Measurements from ENCODE around the gene RPE65. TPM values are rescaled to one million over a fixed set of nuclear protein-coding genes. Genes with fewer than 3 reads are reported as not detected.

RPE65 gene
- total RNA-seq, 3 donors from 2014 or later, result not detected

GRCh38 chr1:68448365-68448764, 1.4 kb downstream of the RPE65 start:
- Histone ChIP-seq H3K4me1 (ENCODE audit: low read depth) (no peaks in the 10 kb centered on the region), H3K9me3 (no peaks in the 10 kb centered on the region), H3K4me3 (no peak overlapping the region), H3K36me3 (ENCODE audit: low read depth) (no peaks in the 10 kb centered on the region)
- TF ChIP-seq CTCF (IDR thresholded peaks at IDR 0.05), result no peak
- ATAC-seq, result no peak
- intact Hi-C loops (cut with DNase I, micrococcal nuclease), result no loop called here
- no peak for DNase-seq

GRCh38 chr1:68445709-68446108, 4.0 kb downstream of the RPE65 start:
- Histone ChIP-seq H3K9me3 (no peaks in the 10 kb centered on the region), H3K36me3 (ENCODE audit: low read depth) (no peaks in the 10 kb centered on the region), H3K4me3 (no peak overlapping the region), H3K4me1 (ENCODE audit: low read depth) (no peaks in the 10 kb centered on the region)
- ATAC-seq (no peak), DNase-seq (no peak)
- TF ChIP-seq CTCF (IDR thresholded peaks at IDR 0.05), result no peak
- intact Hi-C loops (cut with DNase I, micrococcal nuclease), result no loop called here

GRCh38 chr1:68442822-68443556, 6.8 kb downstream of the RPE65 start:
- DNase-seq, result peak in 1 of 3 donors; percentile 61
- H3K4me1 ChIP-seq (ENCODE audit: low read depth), result no peaks in the 10 kb centered on the region
- H3K4me3 ChIP-seq, result no peak overlapping the region
- intact Hi-C loops (cut with DNase I, micrococcal nuclease), result loop anchor here in 1 of 2 donors (5.0 kb wide), 1 partner anchor 326 kb away; no protein-coding TSS in a partner anchor
- H3K36me3 ChIP-seq (ENCODE audit: low read depth), result no peaks in the 10 kb centered on the region
- ATAC-seq, result peak; percentile 49
- no peaks in the 10 kb centered on the region for H3K9me3 ChIP-seq
- no peak for TF ChIP-seq CTCF (IDR thresholded peaks at IDR 0.05)

GRCh38 chr1:68442006-68442405, 7.7 kb downstream of the RPE65 start:
- no peak for TF ChIP-seq CTCF (IDR thresholded peaks at IDR 0.05)
- no peak for DNase-seq
- Histone ChIP-seq H3K4me3 (no peak overlapping the region), H3K36me3 (ENCODE audit: low read depth) (no peaks in the 10 kb centered on the region), H3K4me1 (ENCODE audit: low read depth) (no peaks in the 10 kb centered on the region), H3K9me3 (no peaks in the 10 kb centered on the region)
- intact Hi-C loops (cut with DNase I, micrococcal nuclease), result loop anchor here in 1 of 2 donors (5.0 kb wide), 1 partner anchor 325 kb away; no protein-coding TSS in a partner anchor
- no peak for ATAC-seq

GRCh38 chr1:68438310-68438709, 11.4 kb downstream of the RPE65 start:
- intact Hi-C loops (cut with DNase I, micrococcal nuclease), result no loop called here
- Histone ChIP-seq H3K4me3 (no peak overlapping the region), H3K9me3 (no peaks in the 10 kb centered on the region), H3K36me3 (ENCODE audit: low read depth) (no peaks in the 10 kb centered on the region), H3K4me1 (ENCODE audit: low read depth) (no peaks in the 10 kb centered on the region)
- TF ChIP-seq CTCF (IDR thresholded peaks at IDR 0.05), result no peak
- ATAC-seq (no peak), DNase-seq (no peak)

Measured in mucosa of descending colon (tissue), 3 donors.